GM19099 (cell line): ENCODE data around the gene INTS6.

ENCODE experiments used
- POLR2A ChIP-seq: IDR thresholded peaks from 3 replicates; pipeline ENCODE4 v1.6.1; 2011; ENCODE audit warnings: low read depth; ENCODE audit not compliant: insufficient read length; ENCODE audit errors: extremely low read depth

INTS6 gene

DNA sequence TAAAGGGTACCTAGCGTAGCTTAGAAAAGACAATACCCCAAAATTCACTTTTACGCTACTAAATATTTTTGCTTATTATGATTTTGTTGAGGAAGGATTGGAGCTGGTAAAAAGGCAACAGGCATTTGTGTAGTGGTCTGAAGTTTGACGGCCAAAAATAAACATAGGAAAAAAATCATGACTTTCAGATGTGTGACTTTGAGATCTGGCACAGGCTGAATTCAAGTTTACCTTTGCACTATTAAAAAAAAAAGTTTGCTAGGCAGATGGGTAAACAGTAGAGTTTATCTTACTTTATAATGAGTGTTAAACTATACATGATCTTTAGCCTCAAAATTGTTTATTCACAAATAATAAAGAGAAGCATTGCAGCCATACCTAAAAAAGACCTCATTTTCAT, 24.3 kb upstream of the INTS6 start:
- no peak for TF ChIP-seq POLR2A

DNA sequence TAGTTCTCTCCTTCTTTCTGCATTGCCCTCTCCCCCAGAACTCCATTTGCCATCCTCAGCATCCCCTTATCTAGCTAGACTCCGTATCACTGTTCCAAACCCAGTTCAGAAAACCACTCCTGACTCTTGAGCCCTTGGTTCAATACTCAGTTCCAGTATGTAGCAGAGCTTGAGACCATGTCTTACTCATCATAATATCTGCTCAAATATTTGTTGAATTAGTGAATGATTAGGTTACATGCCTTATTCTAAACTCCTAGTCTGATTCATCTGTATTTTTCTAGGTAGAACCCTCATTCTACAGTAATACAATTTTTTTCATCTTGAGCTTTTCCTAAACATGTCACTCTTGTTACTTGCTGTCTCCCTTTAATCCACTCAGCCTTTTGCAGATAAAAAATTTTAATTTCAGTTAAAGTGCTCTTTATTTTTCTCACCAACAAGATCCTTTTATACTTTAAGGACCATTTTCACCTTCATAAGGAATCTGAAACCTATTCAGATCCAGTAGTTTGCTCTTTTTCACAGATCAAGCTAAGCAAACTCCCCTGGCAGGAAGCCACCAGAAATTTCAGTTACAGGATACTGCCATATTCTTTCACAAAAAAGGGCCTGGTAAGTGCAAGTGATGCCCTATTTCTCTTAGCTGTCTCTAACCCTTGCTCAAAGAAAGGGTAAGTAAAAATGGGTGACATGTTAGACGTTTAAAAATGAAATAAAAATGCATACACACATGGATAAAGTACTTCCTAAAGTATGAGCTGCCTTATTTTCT, 23.1 kb upstream of the INTS6 start:
- TF ChIP-seq POLR2A: no peak

DNA sequence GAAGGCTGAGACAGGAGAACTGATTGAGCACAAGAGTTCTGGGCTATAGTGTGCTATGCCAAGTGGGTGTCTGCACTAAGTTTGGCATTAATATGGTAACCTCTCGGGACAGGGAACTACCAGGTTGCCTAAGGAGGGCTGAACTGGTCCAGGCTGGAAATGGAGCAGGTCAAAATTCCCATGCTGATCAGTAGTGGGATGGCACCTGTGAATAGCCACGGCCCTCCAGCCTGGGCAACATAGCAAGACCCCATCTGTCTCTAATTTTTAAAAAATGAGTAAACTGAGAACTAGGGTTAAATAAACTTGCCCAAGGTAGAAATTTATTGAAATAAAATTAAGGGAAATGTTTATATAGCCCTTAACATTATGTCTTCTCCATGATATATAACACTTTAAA, 17.0 kb upstream of the INTS6 start:
- TF ChIP-seq POLR2A: no peak

DNA sequence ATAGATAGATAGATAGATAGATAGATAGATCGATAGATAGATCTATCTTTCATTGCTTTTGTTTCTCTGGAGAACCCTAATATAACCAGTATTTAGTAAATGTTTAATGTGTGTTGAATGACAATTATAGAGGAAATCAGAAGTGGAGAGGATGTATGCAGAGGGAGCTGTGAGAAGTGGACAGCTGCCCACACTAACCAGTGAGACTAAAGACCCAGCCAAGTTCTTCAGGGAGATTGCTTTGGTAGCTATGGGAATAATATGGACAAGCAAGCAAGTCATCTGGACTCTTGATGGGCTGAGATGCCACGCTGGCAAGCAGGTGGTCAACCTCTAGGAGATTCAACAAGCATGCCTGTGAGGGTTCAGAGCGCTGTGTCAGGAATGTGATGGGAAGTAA, 14.9 kb upstream of the INTS6 start:
- TF ChIP-seq POLR2A: no peak

DNA sequence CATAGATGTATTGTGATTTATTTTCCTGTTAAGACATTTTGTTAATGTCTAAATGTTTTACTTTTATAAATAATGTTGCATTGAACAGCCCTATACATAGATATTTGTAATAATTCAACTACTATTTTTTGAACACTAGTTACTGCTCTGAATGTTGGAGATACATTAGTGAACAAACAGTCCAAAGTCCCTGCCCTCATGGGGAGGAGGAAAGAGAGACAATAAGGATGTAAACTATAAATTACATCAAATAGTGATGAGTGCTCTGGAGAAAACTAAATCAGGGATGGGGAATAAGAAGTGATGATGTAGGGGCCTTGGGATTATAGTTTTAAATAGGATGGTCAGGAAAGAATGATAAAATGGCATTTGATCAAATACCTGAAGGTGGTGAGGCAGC, 12.3 kb upstream of the INTS6 start:
- TF ChIP-seq POLR2A: no peak

DNA sequence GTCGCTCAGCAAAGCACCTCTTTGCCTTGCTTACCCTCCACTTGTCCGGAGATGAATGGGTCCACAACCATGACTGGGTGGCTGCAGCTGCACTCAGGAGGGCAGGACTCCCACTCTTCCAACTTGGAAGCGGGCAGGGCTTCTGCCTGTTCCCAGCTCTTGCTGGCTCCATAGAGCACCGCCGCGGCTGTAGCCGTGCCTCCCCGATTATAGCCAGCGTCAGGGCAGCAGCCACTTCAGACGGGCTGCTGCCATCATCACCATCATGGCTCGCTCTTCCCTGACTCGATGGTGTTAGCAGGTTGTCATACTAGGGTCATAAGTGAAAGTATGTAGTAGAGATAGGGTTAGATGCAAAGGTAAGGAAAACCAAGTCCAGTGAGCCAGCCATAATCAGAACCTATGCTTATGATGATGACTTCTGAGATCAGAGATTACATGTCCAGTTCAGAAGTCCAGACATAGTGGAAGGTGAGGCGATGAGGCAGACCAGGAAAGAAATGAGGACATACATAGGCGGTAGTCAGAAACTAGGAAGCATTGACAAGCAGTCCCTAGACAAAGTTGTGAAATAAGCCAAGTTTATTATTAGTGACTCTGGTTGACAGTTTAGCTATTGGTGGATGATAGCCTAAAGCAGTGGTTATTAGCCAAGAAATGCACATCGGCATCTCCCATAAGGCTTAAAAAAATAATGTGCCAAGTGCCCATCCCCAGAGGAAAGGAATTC, 4.4 kb upstream of the INTS6 start:
- TF ChIP-seq POLR2A: no peak

DNA sequence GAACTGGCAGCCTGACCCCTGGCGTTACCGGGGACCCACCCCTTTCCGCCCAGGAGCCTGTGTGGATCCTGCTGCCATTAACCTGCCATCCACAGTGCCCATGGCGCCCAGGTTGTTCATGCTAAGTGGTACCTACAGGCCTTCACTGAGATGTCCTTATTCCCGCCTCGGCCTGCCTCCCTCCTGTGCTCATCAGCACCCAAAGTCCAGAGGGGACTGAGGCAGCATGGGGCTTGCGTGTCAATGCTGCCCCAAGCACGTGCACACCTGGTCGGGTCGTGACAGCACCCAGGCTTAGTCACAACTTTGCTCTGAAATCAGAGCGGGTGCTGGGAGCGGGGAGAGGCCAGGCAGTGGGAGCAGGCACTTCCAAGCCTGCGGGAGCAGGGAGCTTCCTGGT, 3.7 kb upstream of the INTS6 start:
- TF ChIP-seq POLR2A: no peak

DNA sequence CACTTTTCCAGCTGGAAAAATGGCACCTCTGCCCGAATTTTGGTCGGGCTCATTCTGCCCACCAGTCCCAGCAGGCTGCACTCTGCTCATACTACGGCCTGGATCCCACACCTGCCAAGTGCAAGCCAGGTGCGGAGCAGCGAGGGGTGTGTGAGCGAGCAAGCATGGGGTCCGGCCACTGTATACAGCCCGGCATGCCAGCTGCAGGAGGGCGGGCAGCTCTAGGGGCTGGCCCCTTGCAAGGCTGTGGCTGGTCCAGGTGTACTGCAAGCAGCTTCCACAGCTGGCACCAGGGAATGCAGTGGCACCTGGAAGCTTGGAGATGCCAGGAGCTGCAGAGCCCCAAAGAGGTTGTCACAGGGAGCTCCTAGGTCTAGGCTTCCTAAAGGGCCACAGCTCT, 2.7 kb upstream of the INTS6 start:
- no peak for TF ChIP-seq POLR2A

DNA sequence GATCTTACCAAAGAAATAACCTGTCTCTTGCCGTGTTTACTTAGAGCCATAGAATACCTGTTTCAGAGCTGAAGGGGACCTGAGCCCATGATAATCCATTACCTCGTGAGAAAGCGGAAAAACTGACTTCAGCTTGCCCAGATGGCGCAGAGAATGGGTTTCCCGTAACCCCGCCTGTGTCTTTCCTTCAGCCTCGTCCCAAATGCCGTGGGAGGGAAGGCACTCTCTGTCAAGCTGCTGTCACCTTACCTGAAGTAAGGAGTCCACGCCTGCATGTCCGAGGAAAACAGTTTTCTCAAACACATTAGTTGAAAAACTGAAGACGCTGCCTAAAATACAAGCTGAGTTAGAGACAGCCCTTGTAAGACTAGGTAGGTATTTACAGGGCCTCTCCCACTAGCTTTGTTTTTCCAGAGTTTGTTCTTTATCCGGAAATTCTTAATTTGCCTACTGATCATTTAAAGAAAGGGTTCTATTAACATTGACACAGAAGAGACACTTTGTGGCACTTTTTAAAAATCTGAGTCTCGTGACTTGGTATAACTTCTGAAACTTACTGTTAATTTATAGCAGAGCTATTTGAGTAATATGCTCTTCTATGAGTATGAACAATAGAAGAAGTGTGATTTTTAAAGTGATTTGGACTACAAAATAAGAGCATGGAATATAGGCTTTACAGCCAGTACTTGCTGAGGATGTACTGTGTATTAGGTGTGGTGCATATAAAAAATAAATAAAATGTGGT, 1.3 kb upstream of the INTS6 start:
- TF ChIP-seq POLR2A: peak; percentile 2

DNA sequence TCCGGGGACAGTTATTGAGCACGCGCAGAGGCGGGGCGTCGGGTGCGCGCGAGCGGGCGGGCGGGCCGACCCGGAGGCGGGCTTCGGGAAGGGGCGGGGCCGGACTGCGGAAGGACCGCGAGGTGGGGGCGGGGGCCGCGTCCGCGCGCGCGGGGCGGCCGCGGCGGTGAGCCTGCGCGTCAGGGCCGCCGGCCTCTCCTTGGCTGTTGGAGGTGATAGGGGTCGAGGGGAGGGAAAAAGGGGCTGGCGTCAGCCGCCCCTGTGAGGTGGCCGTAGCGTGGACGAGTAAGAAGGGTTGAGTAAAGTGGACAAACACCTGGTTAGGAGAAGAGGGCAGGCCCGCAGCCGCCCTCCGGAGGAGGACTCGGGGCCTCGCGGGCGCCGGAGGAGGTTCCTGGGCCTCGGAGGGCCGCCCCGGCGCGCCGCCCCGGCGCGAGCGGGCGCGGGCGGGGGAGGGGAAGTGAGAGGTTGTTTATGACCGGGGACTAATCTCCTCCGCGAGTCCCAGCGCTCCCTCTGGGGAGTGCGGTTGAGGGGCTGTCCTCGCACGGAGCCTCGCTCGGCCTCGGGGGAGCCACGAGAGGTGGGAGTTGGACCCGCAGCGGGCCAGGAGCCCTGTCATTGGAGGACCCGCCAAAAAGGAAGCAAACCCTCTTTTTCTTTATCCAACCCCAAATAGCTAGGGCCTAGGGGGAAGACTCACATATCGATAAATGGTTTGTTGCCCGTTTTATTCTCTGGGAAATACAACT, 547 bp upstream of the INTS6 start:
- peak; percentile 67 for TF ChIP-seq POLR2A

DNA sequence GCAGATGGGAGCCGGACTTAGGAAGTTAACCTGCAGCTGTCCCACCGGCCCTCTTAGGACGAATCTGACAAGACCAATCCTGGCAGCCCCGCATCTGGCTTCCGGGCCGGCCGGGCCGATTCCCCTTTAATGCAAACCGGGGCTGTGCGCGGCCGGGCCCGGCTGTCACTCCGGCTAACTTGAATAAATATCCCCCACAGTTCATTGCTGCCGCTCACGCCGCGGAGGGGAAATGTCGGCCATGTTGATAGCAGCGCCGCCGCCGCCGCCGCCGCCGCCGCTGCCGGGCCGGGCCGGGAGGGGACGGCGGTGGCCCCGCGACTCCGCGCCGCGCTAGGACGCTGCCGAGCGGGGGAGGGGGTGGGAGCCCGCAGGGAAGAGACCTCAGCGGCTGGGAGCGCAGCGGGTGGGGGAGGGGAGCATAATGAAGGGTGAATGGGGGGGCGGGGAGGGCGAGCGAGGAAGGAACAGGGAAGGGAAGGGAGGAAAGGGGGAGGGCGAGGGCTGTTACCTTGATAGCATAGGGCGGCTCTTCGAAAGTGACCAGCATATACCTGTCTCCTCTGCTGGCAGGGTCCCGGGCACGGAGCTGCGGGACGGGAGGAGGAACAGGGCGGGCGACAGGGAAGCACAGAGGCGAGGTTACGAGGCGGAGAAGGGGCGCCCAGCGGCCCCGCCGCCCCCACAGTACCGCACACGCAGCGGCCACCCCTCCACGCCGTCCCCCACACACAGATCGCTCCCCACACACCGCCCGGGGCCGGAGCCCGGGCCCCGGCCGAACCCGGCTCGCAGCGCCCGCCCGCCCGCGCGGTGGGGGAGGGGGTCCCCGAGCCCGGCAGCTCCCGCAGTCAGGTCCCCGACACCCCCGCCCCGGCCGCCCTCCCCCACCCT, 1.1 kb downstream of the INTS6 start:
- peak; percentile 70 for TF ChIP-seq POLR2A

DNA sequence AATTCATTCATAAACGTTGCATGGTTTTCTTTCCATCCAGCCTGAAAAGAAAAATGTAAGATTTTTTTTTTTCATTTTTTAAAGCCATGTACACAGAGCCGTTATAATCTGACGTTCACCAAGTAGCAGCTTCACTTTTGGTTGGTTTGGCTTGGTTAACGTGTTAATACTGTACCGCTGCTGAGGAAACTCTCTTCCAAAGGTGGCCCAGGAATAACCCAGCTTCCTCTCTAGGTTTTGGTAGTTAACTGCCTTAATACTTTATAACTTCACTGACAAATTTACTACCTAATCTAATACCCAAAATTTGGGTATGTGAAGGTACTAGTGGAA, 1.7 kb downstream of the INTS6 start:
- no peak for TF ChIP-seq POLR2A

DNA sequence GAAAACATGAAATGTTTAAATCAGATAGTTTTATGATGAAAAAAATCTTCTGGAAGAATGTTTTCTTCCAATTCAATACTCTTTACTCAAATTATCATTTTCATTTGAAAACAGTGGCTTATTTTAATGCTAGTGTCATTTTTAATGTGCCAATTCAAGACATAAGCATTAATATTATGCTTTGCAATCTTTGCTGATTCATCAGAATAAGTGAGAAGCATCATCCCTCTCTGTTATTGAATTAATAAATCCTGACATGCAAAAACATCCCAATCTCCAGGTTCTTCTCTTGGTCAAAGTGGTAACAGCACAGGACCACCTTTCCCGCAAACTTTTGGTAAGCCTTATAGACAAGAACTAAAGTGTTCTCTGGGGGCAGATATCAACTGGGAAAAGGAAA, 3.8 kb downstream of the INTS6 start:
- TF ChIP-seq POLR2A: no peak

DNA sequence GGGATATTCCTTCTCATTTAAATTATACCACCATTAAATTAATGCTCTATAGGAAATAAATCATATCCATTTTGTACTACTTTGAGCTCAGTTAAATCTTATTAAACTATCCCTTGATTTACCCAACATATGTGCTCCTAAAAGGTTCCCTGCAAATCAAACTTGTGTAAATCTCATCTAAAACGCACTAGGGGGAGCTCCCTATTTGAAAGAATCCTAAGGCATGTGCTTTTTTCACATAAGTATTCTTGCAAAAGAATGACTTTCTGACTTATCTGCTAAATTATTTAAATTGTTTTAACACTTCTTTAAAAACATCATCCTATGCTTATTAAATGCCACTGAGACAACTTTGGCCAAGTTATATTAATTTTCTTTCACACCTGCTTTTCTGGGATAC, 7.9 kb downstream of the INTS6 start:
- no peak for TF ChIP-seq POLR2A
